ENCODE measurements around the gene AKAP13.

AKAP13 gene

GRCh38 chr15:85690561-85691231 lies 310.3 kb downstream of the AKAP13 start:
- in situ Hi-C loops (cut with HindIII; ENCODE audit: low sequenced_read_pairs): no loop called here
- no peak for TF ChIP-seq CTCF (IDR thresholded peaks at IDR 0.05; ENCODE audit: low read depth, low read length)
- H3K4me3 ChIP-seq (ENCODE audit: low read depth, low read length): no peak overlapping the region
- no peak for DNase-seq (ENCODE audit: low read depth, low spot score)

- H3K4me3 ChIP-seq (ENCODE audit: low read depth, low read length): no peak overlapping the region
- no peak for TF ChIP-seq CTCF (IDR thresholded peaks at IDR 0.05; ENCODE audit: low read depth, low read length)
- DNase-seq (ENCODE audit: low read depth, low spot score): no peak
- in situ Hi-C loops (cut with HindIII; ENCODE audit: low sequenced_read_pairs): no loop called here
Measured at GRCh38 chr15:85691350-85692240, 311.2 kb downstream of the AKAP13 start.

- no peak for TF ChIP-seq CTCF (IDR thresholded peaks at IDR 0.05; ENCODE audit: low read depth, low read length)
- DNase-seq (ENCODE audit: low read depth, low spot score): no peak
- no peak overlapping the region for H3K4me3 ChIP-seq (ENCODE audit: low read depth, low read length)
- in situ Hi-C loops (cut with HindIII; ENCODE audit: low sequenced_read_pairs): no loop called here
Measured at GRCh38 chr15:85692321-85692720, 311.9 kb downstream of the AKAP13 start.

GRCh38 chr15:85692873-85693272 lies 312.5 kb downstream of the AKAP13 start:
- no peak overlapping the region for H3K4me3 ChIP-seq (ENCODE audit: low read depth, low read length)
- no peak for DNase-seq (ENCODE audit: low read depth, low spot score)
- TF ChIP-seq CTCF (IDR thresholded peaks at IDR 0.05; ENCODE audit: low read depth, low read length): no peak
- in situ Hi-C loops (cut with HindIII; ENCODE audit: low sequenced_read_pairs): no loop called here

GRCh38 chr15:85693277-85693676 lies 312.9 kb downstream of the AKAP13 start:
- in situ Hi-C loops (cut with HindIII; ENCODE audit: low sequenced_read_pairs): no loop called here
- H3K4me3 ChIP-seq (ENCODE audit: low read depth, low read length): no peak overlapping the region

GRCh38 chr15:85694091-85694490 lies 313.7 kb downstream of the AKAP13 start:
- TF ChIP-seq CTCF (IDR thresholded peaks at IDR 0.05; ENCODE audit: low read depth, low read length): no peak
- no peak for DNase-seq (ENCODE audit: low read depth, low spot score)
- no peak overlapping the region for H3K4me3 ChIP-seq (ENCODE audit: low read depth, low read length)
- in situ Hi-C loops (cut with HindIII; ENCODE audit: low sequenced_read_pairs): no loop called here

More at GRCh38 chr15:85693277-85693676, 312.9 kb downstream of the AKAP13 start:
- TF ChIP-seq CTCF (IDR thresholded peaks at IDR 0.05; ENCODE audit: low read depth, low read length): no peak
- no peak for DNase-seq (ENCODE audit: low read depth, low spot score)
